GM23338 (cell line): ENCODE results near the gene PCSK4. TPM values are rescaled to one million over a fixed set of nuclear protein-coding genes. Genes with fewer than 3 reads are reported as not detected.
A peak's percentile ranks its signal among the peaks of the same experiment; 100 is the strongest.

Experiments
- ATAC-seq: fragments of 200-7000 bp; cut with Tn5 transposase; 3 replicates; pipeline ENCODE4 v1.9.1; 2020
- DNase-seq: peaks from one replicate; pipeline ENCODE4 v3.0.0-alpha.2; 2015; ENCODE audit warnings: low spot score
- H2AFZ ChIP-seq: fragments of 200-600 bp; sonication (generic); 2 replicates; pipeline ENCODE4 v1.8.0; 2016; ENCODE audit warnings: antibody characterized with exemption, mild to moderate bottlenecking, moderate library complexity
- H3F3A ChIP-seq: fragments of 200-600 bp; sonication (generic); replicated peaks from 2 replicates; pipeline ENCODE4 v1.8.0; 2017; ENCODE audit warnings: antibody characterized with exemption, mixed run types, low read depth
- H3K27ac ChIP-seq: fragments of 200-600 bp; sonication (generic); 2 replicates; pipeline ENCODE4 v1.6.1; 2016; ENCODE audit warnings: low read depth
- H3K27me3 ChIP-seq: fragments of 200-600 bp; sonication (generic); 2 replicates; pipeline ENCODE4 v1.8.0; 2016; ENCODE audit warnings: mild to moderate bottlenecking, mixed run types, moderate library complexity; ENCODE audit not compliant: insufficient read depth
- H3K36me3 ChIP-seq: fragments of 200-600 bp; sonication (generic); 2 replicates; pipeline ENCODE4 v1.8.0; 2016; ENCODE audit warnings: mild to moderate bottlenecking; ENCODE audit not compliant: insufficient read depth
- H3K4me1 ChIP-seq: fragments of 200-600 bp; sonication (generic); 2 replicates; pipeline ENCODE4 v1.8.0; 2016; ENCODE audit warnings: mild to moderate bottlenecking, moderate library complexity; ENCODE audit not compliant: insufficient read depth
- H3K4me2 ChIP-seq: fragments of 200-600 bp; sonication (generic); 2 replicates; pipeline ENCODE4 v1.7.1; 2017; ENCODE audit warnings: mixed run types
- H3K4me3 ChIP-seq: fragments of 200-600 bp; sonication (generic); 2 replicates; pipeline ENCODE4 v1.6.1; 2016; ENCODE audit warnings: mixed run types
- H3K79me2 ChIP-seq: fragments of 200-600 bp; sonication (generic); replicated peaks from 2 replicates; pipeline ENCODE4 v1.8.0; 2017; ENCODE audit warnings: mild to moderate bottlenecking; ENCODE audit not compliant: insufficient read depth
- H3K9me2 ChIP-seq: fragments of 200-600 bp; sonication (generic); 2 replicates; pipeline ENCODE4 v1.8.0; 2017; ENCODE audit not compliant: insufficient read depth
- H4K20me1 ChIP-seq: fragments of 200-600 bp; sonication (generic); replicated peaks from 2 replicates; pipeline ENCODE4 v1.8.0; 2017; ENCODE audit warnings: mild to moderate bottlenecking; ENCODE audit not compliant: insufficient read depth
- H3K27ac Mint-ChIP-seq: 2 replicates; pipeline ENCODE4 v1.8.0; 2020; ENCODE audit warnings: inconsistent platforms, mild to moderate bottlenecking, moderate library complexity, mixed read lengths
- H3K27me3 Mint-ChIP-seq: 3 replicates; pipeline ENCODE4 v1.8.0; 2022; ENCODE audit warnings: low read depth, mild to moderate bottlenecking, moderate library complexity, mixed read lengths, inconsistent platforms; ENCODE audit not compliant: insufficient read depth, poor library complexity
- H3K36me3 Mint-ChIP-seq: 3 replicates; pipeline ENCODE4 v1.8.0; 2021; ENCODE audit warnings: low read depth, mild to moderate bottlenecking, inconsistent platforms, moderate library complexity, mixed read lengths
- H3K4me1 Mint-ChIP-seq: 3 replicates; pipeline ENCODE4 v1.8.0; 2020; ENCODE audit warnings: mild to moderate bottlenecking, inconsistent platforms, mixed read lengths
- H3K4me3 Mint-ChIP-seq: 3 replicates; pipeline ENCODE4 v1.8.0; 2021; ENCODE audit warnings: moderate library complexity, mild to moderate bottlenecking, inconsistent platforms, mixed read lengths
- H3K9me3 Mint-ChIP-seq: 3 replicates; pipeline ENCODE4 v1.8.0; 2020; ENCODE audit warnings: moderate library complexity, mild to moderate bottlenecking, inconsistent platforms, mixed read lengths
- CTCF ChIP-seq, 2 experiments: fragments of 200-600 bp in 1 of 2; sonication (generic) in 1 of 2; conservative IDR thresholded peaks; 2 replicates each; pipeline versions ENCODE4 v1.5.1 to v1.6.1; 2016 to 2017; ENCODE audit warnings: antibody characterized with exemption in 2 of 2, low read depth in 2 of 2, mild to moderate bottlenecking in 2 of 2, moderate library complexity in 1 of 2
- EZH2phosphoT487 ChIP-seq: fragments of 200-600 bp; sonication (generic); IDR thresholded peaks from one replicate; pipeline ENCODE4 v1.8.1; 2018; ENCODE audit warnings: antibody characterized with exemption; ENCODE audit not compliant: unreplicated experiment
- JUNB ChIP-seq: IDR thresholded peaks from one replicate; pipeline ENCODE4 v1.6.1; 2016; ENCODE audit warnings: antibody characterized with exemption; ENCODE audit not compliant: unreplicated experiment
- NANOG ChIP-seq: IDR thresholded peaks from 2 replicates; pipeline ENCODE4 v1.6.1; 2016; ENCODE audit warnings: antibody characterized with exemption, borderline replicate concordance
- POLR2AphosphoS5 ChIP-seq: IDR thresholded peaks from 2 replicates; pipeline ENCODE4 v1.6.1; 2016; ENCODE audit warnings: antibody characterized with exemption, low read depth
- REST ChIP-seq: IDR thresholded peaks from one replicate; pipeline ENCODE4 v1.6.1; 2018; ENCODE audit warnings: antibody characterized with exemption; ENCODE audit not compliant: unreplicated experiment
- ZNF331 ChIP-seq: fragments of 250-450 bp; sonication (Bioruptor Pico); IDR thresholded peaks from 2 replicates; pipeline ENCODE4 v1.5.0; 2020; ENCODE audit warnings: low read depth, mild to moderate bottlenecking, moderate library complexity
- polyA plus RNA-seq: library from polyadenylated mRNA; unstranded; fragments of >200 nt; fragmentation: Nextera tagmentation; extraction: Ambion mirVana; gene quantifications from 2 replicates; pipeline ENCODE4 v1.2.1, GENCODE V29; 2016
- total RNA-seq: library from RNA; depleted of rRNA; stranded (reverse); fragments of >200 nt; shearing (Covaris generic); gene quantifications from 2 replicates; pipeline ENCODE4 v1.2.3, GENCODE V29; 2014
- TF ChIP-seq, protein P1 (sequence below): IDR thresholded peaks from 2 replicates; pipeline ENCODE4 v1.6.1; 2016; ENCODE audit warnings: antibody characterized with exemption

PCSK4 gene
- total and polyA plus RNA-seq, 2 experiments from 2014 or later = 3.8 to 15.1 TPM

DNA sequence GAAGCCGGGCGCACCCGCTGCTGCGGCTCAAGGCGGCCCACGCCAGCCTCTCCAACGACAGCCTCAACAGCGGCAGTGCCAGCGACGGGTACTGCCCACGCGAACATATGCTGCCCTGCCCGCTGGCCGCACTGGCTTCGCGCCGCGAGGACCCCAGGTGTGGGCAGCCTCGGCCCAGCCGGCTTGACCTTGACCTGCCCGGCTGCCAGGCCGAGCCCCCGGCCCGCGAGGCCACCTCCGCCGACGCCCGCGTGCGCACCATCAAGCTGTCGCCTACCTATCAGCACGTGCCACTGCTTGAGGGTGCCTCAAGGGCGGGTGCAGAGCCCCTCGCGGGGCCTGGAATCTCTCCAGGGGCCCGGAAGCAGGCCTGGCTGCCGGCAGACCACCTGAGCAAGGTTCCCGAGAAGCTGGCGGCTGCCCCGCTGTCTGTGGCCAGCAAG lies 24.1 kb downstream of the PCSK4 start (continued):
- TF ChIP-seq EZH2phosphoT487 (no peak), JUNB (no peak), ZNF331 (CRISPR knock-in tag) (no peak), CTCF (conservative IDR thresholded peaks at IDR 0.05; ENCODE audit: low read depth in 2 of 2) (no peak; a peak in 1 of 4 replicates), POLR2AphosphoS5 (no peak)

GRCh38 chr19:1465191-1466016 lies 24.7 kb downstream of the PCSK4 start:
- peak; percentile 26 for ATAC-seq
- peak; percentile 78 for DNase-seq
- H3K4me3 ChIP-seq = peak overlapping the region; percentile 37; the same call in 1 of the 2 replicates
- no peaks in the 10 kb centered on the region; the same call in 1 of the 2 replicates for H3K4me1 ChIP-seq
- Mint-ChIP-seq H3K9me3 (no peaks in the 10 kb centered on the region), H3K36me3 (no peaks in the 10 kb centered on the region), H3K4me1 (peaks cover 3% of the 10 kb centered on the region; the same call in 1 of the 3 replicates), H3K27me3 (peaks cover 54% of the 10 kb centered on the region), H3K27ac (no peak overlapping the region), H3K4me3 (no peak overlapping the region)
- 0 out of 2 replicates have a peak, but pooled peaks cover 7% of the 10 kb centered on the region for H3F3A ChIP-seq
- no peak for TF ChIP-seq EZH2phosphoT487
- peak; percentile 40 to 50 for TF ChIP-seq CTCF (conservative IDR thresholded peaks at IDR 0.05; ENCODE audit: low read depth in 2 of 2)
- TF ChIP-seq JUNB = no peak
- no peak for TF ChIP-seq NANOG
- no peak; the same call in 1 of the 2 replicates for TF ChIP-seq POLR2AphosphoS5
- TF ChIP-seq REST = no peak
- TF ChIP-seq, protein P1, sequence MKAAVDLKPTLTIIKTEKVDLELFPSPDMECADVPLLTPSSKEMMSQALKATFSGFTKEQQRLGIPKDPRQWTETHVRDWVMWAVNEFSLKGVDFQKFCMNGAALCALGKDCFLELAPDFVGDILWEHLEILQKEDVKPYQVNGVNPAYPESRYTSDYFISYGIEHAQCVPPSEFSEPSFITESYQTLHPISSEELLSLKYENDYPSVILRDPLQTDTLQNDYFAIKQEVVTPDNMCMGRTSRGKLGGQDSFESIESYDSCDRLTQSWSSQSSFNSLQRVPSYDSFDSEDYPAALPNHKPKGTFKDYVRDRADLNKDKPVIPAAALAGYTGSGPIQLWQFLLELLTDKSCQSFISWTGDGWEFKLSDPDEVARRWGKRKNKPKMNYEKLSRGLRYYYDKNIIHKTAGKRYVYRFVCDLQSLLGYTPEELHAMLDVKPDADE = no peak
- H3K79me2 ChIP-seq = no peaks in the 10 kb centered on the region
- H4K20me1 ChIP-seq = no peaks in the 10 kb centered on the region
- H3K4me2 ChIP-seq = no peak overlapping the region
- H2AFZ ChIP-seq = no peak overlapping the region
- H3K27me3 ChIP-seq = peaks cover 66% of the 10 kb centered on the region
- no peak overlapping the region for H3K27ac ChIP-seq
- H3K36me3 ChIP-seq = no peaks in the 10 kb centered on the region
- H3K9me2 ChIP-seq = no peaks in the 10 kb centered on the region
